ENCODE results near the gene FAU.

Gene FAU

DNA sequence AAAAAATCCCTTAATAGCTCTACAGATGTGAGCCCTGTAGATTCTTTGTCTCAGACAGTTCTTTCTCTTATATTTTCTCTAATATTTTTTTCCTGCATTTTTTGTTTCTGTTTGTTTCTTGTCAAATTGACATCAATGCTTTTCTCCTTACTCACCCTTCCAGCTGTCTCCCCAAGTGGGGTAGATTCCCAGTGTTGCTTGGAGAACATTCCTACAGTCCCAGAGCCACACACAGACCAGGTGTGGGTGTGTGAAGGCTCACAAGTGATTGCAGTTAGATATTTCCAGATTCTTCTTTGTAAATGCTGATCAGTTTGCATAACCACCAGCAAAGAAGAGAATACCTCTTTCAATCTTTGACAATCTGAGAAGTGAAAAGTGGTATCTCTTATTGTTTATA lies 18.5 kb downstream of the FAU start:
- FAIRE-seq = no peak
- TF ChIP-seq, protein P1, sequence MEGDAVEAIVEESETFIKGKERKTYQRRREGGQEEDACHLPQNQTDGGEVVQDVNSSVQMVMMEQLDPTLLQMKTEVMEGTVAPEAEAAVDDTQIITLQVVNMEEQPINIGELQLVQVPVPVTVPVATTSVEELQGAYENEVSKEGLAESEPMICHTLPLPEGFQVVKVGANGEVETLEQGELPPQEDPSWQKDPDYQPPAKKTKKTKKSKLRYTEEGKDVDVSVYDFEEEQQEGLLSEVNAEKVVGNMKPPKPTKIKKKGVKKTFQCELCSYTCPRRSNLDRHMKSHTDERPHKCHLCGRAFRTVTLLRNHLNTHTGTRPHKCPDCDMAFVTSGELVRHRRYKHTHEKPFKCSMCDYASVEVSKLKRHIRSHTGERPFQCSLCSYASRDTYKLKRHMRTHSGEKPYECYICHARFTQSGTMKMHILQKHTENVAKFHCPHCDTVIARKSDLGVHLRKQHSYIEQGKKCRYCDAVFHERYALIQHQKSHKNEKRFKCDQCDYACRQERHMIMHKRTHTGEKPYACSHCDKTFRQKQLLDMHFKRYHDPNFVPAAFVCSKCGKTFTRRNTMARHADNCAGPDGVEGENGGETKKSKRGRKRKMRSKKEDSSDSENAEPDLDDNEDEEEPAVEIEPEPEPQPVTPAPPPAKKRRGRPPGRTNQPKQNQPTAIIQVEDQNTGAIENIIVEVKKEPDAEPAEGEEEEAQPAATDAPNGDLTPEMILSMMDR (IDR thresholded peaks at IDR 0.05; ENCODE audit: insufficient read depth, missing control alignments) = no peak

GRCh38 chr11:65102142-65103095 lies 19.5 kb downstream of the FAU start:
- TF ChIP-seq, protein P1 (IDR thresholded peaks at IDR 0.05; ENCODE audit: insufficient read depth, missing control alignments) = no peak
- DNase-seq (ENCODE audit: insufficient read length, low spot score) = no peak
- FAIRE-seq = no peak

More for the DNA sequence above, 18.5 kb downstream of the FAU start:
- DNase-seq (ENCODE audit: insufficient read length, low spot score) = no peak

DNA sequence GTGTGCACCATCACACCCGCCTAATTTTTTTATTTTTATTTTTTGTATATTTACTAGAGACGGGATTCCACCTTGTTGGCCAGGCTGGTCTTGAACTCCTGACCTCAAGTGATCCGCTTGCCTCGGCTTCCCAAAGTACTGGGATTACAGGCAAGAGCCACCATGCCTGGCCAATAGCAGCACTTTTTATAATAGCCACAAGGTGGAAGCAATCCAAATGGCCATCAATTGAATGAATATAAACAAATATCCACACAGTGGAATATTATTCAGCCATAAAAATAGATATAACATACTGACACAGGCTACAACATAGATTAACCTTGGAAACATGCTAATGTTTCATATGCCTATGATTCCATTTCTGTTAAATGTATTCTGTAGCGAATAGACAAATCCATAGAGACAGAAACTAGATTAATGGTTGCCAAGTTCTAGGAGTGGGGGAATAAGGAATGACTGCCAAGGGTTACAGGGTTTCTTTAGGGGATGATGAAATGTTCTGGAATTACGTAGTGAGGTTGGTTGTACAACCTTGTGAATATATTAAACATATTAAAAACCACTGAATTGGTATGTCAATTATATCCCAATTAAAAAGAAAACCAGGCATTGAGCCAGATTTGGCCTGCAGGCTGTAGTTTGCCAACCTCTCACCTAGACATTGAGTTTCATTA lies 21.1 kb downstream of the FAU start:
- DNase-seq (ENCODE audit: insufficient read length, low spot score) (no peak), FAIRE-seq (no peak)
- TF ChIP-seq, protein P1 (IDR thresholded peaks at IDR 0.05; ENCODE audit: insufficient read depth, missing control alignments) = no peak

DNA sequence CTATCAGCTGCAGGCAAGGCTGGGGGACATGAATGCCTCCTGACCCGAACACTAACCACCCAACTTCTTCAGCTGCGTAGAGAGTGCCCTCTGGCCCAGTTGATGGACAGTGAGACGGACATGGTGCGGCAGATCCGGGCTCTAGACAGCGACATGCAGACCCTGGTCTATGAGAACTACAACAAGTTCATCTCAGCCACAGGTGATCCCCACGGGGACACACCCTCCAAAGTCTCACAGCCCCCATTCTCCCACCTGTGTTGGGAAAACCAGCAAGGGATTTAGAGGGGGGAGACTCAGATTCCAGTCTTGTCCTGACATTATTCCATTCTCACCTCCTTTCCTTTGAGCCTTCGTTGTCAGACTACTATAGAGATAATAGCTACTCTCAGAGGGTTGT lies 25.0 kb downstream of the FAU start:
- FAIRE-seq = no peak
- no peak for DNase-seq (ENCODE audit: insufficient read length, low spot score)
- TF ChIP-seq, protein P1 (IDR thresholded peaks at IDR 0.05; ENCODE audit: insufficient read depth, missing control alignments) = no peak

DNA sequence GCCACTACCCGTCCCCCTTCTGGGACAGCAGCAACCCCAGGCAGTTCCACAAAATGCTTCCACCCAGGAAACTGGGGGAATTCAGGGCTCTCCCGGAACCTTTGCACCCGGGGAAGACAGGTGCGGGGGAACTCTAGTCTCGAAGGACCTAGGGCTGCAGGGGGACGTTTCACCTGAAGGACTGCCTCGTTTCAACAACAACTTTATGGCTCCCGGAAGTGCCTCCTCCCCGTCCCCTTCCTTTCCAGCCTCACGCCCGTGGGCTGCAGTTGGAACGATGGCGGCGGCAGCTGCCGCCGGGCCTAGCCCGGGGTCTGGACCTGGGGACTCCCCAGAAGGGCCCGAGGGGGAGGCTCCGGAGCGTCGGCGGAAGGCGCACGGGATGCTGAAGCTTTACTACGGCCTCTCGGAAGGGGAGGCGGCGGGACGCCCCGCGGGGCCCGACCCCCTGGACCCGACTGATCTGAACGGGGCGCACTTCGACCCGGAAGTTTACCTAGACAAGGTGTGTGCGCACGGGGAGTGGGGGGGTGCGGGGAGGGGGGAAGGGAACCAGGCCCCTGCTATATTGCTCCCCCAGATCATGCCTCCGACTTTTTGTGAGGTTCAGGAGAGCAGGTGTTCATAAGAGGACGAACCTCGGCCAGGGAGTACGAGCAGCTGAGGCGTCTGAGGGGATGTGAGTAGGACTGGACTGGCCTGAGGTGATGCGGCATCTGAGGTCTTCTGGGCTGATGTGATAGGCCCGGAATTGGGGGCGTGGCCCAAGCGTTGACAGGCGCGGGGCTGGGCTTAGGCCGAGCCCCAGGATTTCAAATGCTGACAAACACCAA lies 25.7 kb downstream of the FAU start, which contains the start of gene VPS51:
Gene VPS51 (plus strand): TSS at position 241 of the 833 bp plus-strand sequence. CDS start 37 bp downstream, at position 278.
- no peak for FAIRE-seq
- peak; percentile 94 for DNase-seq (ENCODE audit: insufficient read length, low spot score)
- TF ChIP-seq, protein P1 (IDR thresholded peaks at IDR 0.05; ENCODE audit: insufficient read depth, missing control alignments) = no peak

GRCh38 chr11:65095427-65095826 lies 26.5 kb downstream of the FAU start:
- FAIRE-seq (no peak), DNase-seq (ENCODE audit: insufficient read length, low spot score) (no peak)
- TF ChIP-seq, protein P1 (IDR thresholded peaks at IDR 0.05; ENCODE audit: insufficient read depth, missing control alignments) = no peak
